ENCODE data around the gene ME3. TPM values are rescaled to one million over a fixed set of nuclear protein-coding genes. Genes with fewer than 3 reads are reported as not detected.

The ME3 gene
- total RNA-seq, 1 experiment from 2014 or later: 28.7 TPM

- DNase-seq (ENCODE audit: low spot score): peak; percentile 46
- in situ Hi-C loops (cut with HindIII; ENCODE audit: low sequenced_read_pairs): no loop called here
These were observed 186.0 kb downstream of the ME3 start for GRCh38 chr11:86486261-86487030.

- DNase-seq (ENCODE audit: low spot score): no peak
- in situ Hi-C loops (cut with HindIII; ENCODE audit: low sequenced_read_pairs): no loop called here
These were observed 187.6 kb downstream of the ME3 start for GRCh38 chr11:86484795-86485166.

GRCh38 chr11:86483940-86484794 is 188.2 kb downstream of the ME3 start:
- DNase-seq (ENCODE audit: low spot score): peak; percentile 21
- in situ Hi-C loops (cut with HindIII; ENCODE audit: low sequenced_read_pairs): no loop called here

GRCh38 chr11:86483610-86483939 is 188.8 kb downstream of the ME3 start:
- DNase-seq (ENCODE audit: low spot score): no peak
- in situ Hi-C loops (cut with HindIII; ENCODE audit: low sequenced_read_pairs): no loop called here

- in situ Hi-C loops (cut with HindIII; ENCODE audit: low sequenced_read_pairs): no loop called here
These were observed 189.7 kb downstream of the ME3 start for GRCh38 chr11:86482692-86483091.

GRCh38 chr11:86481399-86481798 is 191.0 kb downstream of the ME3 start:
- in situ Hi-C loops (cut with HindIII; ENCODE audit: low sequenced_read_pairs): no loop called here
- DNase-seq (ENCODE audit: low spot score): no peak

More at GRCh38 chr11:86482692-86483091, 189.7 kb downstream of the ME3 start:
- no peak for DNase-seq (ENCODE audit: low spot score)

- in situ Hi-C loops (cut with HindIII; ENCODE audit: low sequenced_read_pairs): no loop called here
- no peak for DNase-seq (ENCODE audit: low spot score)
These were observed 194.1 kb downstream of the ME3 start for GRCh38 chr11:86478348-86478747.

- DNase-seq (ENCODE audit: low spot score): no peak
- in situ Hi-C loops (cut with HindIII; ENCODE audit: low sequenced_read_pairs): no loop called here
These were observed 194.8 kb downstream of the ME3 start for GRCh38 chr11:86477495-86478155.

GRCh38 chr11:86476109-86476861 is 196.1 kb downstream of the ME3 start:
- in situ Hi-C loops (cut with HindIII; ENCODE audit: low sequenced_read_pairs): no loop called here
- no peak for DNase-seq (ENCODE audit: low spot score)

GRCh38 chr11:86475027-86475426 is 197.4 kb downstream of the ME3 start:
- DNase-seq (ENCODE audit: low spot score): no peak
- in situ Hi-C loops (cut with HindIII; ENCODE audit: low sequenced_read_pairs): no loop called here

GRCh38 chr11:86473991-86474833 is 198.2 kb downstream of the ME3 start:
- in situ Hi-C loops (cut with HindIII; ENCODE audit: low sequenced_read_pairs): no loop called here
- no peak for DNase-seq (ENCODE audit: low spot score)

- in situ Hi-C loops (cut with HindIII; ENCODE audit: low sequenced_read_pairs): no loop called here
- no peak for DNase-seq (ENCODE audit: low spot score)
These were observed 202.7 kb downstream of the ME3 start for GRCh38 chr11:86469491-86470388.

- in situ Hi-C loops (cut with HindIII; ENCODE audit: low sequenced_read_pairs): no loop called here
- no peak for DNase-seq (ENCODE audit: low spot score)
These were observed 204.2 kb downstream of the ME3 start for GRCh38 chr11:86468169-86468568.

- in situ Hi-C loops (cut with HindIII; ENCODE audit: low sequenced_read_pairs): no loop called here
- no peak for DNase-seq (ENCODE audit: low spot score)
These were observed 207.8 kb downstream of the ME3 start for GRCh38 chr11:86464509-86465221.

GRCh38 chr11:86463955-86464354 is 208.5 kb downstream of the ME3 start:
- no peak for DNase-seq (ENCODE audit: low spot score)
- in situ Hi-C loops (cut with HindIII; ENCODE audit: low sequenced_read_pairs): no loop called here

- DNase-seq (ENCODE audit: low spot score): no peak
- in situ Hi-C loops (cut with HindIII; ENCODE audit: low sequenced_read_pairs): no loop called here
These were observed 209.3 kb downstream of the ME3 start for GRCh38 chr11:86463120-86463519.

GRCh38 chr11:86461892-86462291 is 210.5 kb downstream of the ME3 start:
- in situ Hi-C loops (cut with HindIII; ENCODE audit: low sequenced_read_pairs): no loop called here
- no peak for DNase-seq (ENCODE audit: low spot score)
